ENCODE data around the gene NUDT19.
"Not testable (repeated sequence)": the region's sequence is repeated elsewhere in the genome, so short reads cannot be mapped to it uniquely, and the experiment has no call there.

Gene NUDT19

DNA sequence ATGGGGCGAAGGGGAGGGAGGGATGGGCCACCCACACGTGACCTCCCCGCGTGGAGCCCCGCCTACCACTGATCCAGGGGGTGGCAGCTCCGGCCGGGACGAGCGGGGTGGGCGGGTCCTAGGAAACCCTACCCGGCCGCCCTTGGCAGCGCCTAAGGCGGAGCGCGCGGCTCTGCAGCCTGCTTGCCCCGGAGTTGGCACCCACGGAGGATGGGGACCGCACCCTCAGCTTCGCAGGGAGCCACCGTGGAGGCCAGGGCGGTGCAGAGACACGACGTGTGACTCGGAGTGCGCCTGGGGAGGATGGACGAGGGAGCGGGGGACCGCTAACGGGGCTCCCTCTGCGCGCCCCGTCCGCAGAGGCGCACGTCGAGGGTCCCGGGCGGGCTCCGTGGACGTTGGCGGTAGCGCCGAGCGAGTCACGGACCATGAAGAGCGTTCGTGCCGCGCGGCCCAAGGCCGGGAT is 15.9 kb upstream of the NUDT19 start, which contains the start of gene RGS9BP:
TSS of gene RGS9BP (plus strand) at position 129 of the 466 bp plus-strand sequence. CDS start 416 bp downstream, outside the sequence.
- peak; percentile 65 to 75 for DNase-seq

DNA sequence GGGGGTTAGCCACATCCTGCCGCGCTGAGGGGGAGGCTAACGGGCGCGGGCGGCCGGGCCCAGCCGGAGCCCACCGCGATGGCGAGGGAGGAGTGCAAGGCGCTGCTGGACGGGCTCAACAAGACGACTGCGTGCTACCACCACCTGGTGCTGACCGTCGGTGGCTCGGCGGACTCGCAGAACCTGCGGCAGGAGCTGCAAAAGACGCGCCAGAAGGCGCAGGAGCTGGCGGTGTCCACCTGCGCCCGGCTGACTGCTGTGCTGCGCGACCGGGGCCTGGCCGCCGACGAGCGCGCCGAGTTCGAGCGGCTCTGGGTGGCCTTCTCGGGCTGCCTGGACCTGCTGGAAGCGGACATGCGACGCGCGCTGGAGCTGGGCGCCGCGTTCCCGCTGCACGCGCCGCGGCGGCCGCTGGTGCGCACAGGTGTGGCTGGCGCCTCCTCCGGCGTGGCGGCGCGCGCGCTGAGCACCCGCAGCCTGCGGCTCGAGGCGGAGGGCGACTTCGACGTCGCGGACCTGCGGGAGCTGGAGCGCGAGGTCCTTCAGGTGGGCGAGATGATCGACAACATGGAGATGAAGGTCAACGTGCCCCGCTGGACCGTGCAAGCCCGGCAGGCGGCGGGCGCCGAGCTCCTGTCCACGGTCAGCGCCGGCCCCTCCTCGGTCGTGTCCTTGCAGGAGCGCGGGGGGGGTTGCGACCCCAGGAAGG is 15.3 kb upstream of the NUDT19 start:
- peak; percentile 20 to 21 for DNase-seq

DNA sequence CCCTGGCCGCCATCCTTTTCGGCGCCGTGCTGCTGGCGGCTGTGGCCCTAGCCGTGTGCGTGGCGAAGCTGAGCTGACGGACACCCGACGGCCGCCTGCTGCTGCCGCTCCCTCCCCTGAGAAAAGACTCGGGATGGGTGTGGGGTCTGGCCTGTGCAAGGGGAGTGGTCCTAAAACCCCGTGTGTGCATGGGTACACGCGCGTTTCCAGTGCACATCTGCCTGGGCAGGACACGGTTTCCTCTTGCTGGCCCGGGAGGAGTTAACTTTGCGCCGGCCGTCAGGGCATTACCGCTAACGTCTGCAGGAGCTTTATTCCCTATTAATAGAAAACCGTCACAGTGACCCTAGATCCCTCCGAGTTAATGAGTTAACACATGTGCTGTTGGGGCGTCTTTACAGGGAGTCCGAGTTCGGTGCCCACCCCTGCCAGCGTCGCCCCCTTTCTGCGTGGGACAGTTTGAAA is 14.7 kb upstream of the NUDT19 start:
- DNase-seq, result no peak

DNA sequence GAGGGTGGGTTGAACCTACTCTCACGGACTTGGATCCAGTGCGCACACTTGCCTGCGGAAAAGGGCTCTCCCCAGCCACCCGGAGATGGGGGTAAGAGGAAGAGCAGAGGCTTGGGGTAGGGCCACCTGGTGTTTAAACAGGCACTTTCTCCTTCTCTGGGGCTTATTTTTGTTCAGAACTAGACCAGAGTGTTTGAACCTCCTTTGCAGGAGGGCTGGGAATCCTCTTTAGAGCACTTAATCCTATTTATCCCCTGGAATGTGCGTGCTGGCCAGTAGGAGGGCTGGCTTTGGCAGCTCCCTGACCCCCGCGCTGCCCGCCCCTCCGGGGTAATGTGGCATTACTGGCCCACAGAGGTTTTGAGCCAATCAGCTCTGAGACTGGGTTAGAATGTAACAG is 14.0 kb upstream of the NUDT19 start:
- no peak for DNase-seq

DNA sequence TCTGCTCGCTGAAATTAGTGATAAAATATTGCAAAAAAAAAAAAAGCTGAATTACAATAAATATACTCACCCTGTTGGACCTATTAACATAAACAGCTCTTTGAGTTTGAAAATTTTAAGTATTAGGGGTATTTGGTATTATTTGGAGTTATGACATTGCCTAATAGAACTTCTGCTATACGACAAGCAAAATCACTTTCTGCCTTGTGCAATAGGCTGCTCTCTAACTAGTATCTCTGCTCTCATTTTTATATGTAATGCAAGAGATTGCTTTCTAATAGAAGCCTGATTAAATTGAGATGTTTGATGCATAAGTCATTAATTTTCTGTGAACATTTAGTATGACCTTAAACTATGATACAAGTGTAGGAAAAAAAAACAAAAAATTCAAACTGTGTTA is 10.6 kb upstream of the NUDT19 start:
- no peak for DNase-seq

DNA sequence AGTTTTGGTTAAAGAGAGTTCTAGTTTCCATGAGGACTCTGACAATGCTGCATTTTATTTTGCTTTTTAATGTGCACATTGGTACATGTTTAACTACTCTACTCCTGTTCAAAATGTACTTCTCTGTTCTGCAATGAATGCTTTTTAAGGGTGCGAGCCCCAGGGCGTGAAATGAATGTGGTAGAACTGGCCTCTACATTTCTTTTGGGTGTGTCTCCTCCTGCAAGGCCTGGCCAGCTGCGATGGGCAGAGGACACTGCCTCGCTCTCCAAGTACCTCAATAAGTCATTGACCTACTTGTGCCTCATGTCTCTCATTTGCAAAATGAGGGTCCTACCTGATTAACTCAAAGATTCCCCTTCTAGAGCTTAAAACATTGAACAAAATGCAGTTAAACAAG is 9.3 kb upstream of the NUDT19 start:
- no peak for DNase-seq

DNA sequence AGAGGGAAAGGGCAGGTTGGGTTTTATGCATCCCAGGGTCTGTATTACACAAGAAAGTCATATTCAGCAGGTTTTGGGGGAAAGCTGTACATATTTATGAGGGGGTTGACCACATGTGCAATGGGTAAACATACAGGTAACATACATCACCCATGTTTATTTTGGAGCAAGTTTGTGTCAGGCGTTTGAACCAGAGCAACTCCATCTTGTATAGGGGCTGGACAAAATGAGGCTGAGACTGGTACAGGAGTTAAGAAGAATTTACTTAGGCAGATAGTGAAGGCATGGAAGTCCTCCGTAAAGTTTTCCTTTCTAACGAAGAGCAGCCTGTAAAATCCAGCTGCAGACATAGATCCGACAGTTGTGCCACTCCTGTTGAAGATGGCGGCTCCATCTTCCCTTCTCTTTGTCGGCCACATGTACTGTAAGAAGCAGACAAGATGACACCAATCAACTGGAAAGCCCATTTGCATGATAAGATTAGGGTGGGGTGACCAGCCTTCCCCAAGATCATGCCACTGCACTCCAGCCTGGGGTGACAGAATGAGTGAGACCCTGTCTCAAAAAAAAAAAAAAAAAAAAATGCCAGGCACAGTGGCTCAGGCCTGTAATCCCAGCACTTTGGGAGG is 4.7 kb upstream of the NUDT19 start:
- DNase-seq, result no peak

DNA sequence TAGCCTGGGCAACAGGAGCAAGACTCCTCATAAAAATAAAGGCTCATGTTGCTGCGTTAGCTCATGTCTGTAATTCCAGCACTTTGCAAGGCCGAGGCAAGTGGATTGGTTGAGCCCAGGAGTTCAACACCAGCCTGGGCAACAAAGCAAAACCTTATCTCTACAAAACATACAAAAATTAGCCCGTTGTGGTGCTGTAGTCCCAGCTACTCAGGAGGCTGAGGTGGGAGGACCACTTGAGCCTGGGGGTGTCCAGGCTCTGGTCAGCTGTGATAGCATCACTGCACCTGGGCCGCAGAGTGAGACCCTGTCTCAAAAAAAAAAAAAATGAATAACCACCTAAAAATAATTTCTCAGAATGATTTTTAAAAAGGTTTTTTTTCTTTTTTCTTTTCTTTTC is 3.9 kb upstream of the NUDT19 start:
- DNase-seq, result no peak

DNA sequence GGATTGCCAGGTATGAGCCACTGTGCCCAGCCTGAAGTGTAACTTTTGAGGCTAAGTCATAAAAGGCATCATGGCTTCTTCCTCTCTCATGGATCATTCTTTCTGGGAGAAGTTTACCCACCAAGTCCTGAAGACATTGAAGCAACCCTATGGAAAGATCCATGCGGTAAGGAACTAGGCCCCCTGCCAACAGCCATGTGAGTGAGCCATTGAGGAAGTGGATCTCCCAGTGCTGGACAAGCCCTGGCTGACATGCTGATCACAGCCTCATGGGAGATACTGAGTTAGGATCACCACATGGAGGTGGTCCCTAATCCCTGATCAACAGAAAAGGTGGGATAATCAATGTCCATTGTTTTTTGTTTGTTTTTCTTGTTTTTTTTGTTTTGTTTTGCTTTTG is 3.3 kb upstream of the NUDT19 start:
- DNase-seq, result no peak

DNA sequence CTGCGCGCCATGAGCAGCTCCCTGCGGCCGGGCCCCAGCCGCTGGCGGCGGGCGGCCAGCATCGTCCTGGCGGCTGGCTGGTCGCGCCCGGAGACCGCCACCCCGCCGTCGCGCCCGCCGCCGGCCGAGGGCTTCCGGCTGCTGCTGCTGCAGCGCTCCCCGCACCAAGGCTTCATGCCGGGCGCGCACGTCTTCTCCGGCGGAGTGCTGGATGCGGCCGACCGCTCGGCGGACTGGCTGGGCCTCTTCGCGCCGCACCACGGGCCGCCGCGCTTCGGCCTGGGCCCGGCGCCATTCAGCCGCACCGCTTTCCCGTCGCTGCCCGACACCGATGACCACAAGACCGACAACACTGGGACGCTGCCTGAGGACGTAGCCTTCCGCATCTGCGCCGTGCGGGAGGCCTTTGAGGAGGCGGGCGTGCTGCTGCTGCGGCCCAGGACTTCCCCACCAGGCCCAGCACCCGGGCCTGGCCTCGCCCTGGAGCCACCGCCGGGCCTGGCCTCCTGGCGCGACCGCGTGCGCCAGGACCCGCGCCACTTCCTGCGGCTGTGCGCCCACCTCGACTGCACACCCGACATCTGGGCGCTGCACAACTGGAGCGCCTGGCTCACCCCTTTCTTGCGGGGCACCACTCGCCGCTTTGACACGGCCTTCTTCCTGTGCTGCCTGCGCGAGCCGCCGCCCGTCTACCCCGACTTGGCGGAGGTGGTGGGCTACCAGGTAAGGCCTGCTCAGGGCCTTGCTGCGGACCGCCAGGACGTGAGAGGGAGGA is 518 bp downstream of the NUDT19 start:
- DNase-seq, result peak; percentile 64 to 66

DNA sequence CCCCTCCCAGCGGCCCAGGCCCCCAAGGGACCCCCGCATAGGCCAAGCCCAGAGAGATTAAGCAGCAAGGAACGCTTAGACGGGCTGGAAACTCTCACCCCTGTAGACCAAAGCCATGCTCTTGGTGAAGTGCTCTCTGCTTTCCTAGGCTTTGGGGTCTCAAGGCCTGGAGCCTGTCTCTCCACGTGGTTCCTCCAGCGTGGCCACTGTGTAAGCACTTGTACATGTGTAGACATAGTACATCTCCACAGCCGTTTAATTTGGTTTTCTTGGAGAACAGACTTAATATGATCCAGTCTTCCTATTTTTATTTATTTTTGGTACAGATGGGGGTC is 1.1 kb downstream of the NUDT19 start:
- DNase-seq, result no peak

DNA sequence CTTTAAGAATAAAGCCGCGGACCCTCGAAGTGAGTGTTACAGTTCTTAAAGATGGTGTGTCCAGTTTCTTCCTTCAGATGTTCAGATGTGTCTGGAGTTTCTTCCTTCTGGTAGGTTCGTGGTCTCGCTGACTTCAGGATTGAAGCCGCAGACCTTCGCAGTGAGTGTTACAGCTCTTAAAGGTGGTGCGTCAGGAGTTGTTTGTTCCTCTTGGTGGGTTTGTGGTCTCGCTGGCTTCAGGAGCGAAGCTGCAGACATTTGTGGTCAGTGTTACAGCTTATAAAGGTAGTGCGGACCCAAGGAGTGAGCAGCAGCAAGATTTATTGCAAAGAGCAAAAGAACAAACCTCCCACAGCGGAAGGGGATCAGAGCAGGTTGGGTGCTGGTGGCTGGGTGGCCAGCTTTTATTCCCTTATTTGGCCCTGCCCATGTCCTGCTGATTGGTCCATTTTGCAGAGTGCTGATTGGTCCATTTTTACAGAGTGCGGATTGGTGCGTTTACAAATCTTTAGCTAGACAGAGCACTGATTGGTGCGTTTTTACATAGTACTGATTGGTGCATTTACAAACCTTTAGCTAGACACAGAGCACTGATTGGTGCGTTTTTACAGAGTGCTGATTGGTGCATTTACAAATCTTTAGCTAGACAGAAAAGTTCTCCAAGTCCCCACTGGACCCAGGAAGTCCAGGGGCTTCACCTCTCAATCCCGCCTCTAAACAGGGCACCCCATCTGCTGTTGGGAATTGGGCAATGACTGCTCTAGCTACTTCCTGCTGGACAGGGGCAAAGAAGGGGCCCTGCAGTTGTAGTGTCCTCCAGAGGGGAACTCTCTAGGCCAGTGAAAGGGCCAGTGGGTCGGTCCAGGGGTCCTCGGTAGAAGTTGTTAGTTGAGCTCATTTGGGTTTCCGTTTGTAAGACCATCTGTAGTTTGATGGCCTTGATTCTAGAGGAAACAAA is 1.8 kb downstream of the NUDT19 start:
- DNase-seq, result peak; percentile 38 to 50

DNA sequence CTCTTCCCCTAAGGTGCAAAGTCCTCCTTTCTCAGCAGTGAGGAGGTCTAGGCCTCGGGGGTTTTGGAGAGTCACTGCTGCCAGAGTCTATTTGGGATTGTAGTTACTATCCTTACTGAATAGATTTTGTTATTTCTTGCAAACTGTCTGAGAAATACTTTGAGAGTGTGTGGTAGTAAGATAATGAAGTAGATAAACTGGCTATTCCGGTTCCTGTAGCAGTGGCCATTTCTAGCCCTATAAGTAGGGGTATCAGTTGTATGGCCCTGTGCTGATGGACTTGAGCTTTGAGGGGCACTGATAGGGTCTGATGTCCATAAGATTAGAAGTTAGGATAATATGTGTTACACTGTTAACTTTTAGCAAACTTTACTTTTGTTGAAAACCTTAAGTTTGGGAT is 2.7 kb downstream of the NUDT19 start:
- not testable (repeated sequence) for DNase-seq

DNA sequence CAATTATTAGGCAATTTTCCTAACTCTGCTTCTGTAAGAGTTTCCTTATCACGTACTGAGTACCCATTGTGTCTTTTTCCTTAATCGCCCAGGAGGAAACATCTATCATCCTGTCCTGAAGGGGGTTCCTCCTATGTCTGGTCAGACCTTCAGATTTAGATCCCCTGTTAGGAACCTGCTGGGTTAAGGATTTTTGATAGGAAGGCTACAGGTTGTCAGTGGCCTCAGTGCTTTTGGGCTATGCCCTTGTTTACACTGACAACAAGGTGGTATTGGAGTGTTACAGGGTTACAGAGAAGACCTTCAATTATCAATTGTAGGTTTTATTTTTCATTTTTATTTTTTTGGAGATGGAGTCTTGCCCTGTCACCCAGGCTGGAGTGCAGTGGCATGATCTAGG is 3.2 kb downstream of the NUDT19 start:
- DNase-seq, result not testable (repeated sequence)

DNA sequence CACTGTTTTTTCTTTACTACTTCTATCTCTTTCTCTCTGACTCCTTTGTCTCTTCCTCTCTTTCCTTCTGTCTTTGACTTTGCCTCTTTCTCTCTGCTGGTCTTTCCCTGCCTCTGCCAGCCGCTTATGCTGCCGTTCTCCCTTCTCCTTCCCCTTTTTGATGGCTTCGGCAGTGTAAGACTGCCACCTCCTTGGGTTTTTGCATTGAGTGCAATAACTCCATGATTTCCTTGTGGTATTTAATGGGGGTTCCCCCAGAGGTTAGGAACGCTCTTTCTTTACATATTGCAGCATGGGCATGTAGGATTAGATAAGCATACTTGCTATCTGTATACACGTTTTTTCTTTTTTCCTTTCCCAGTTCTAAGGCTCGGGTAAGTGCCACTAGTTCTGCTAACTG is 3.9 kb downstream of the NUDT19 start:
- not testable (repeated sequence) for DNase-seq

DNA sequence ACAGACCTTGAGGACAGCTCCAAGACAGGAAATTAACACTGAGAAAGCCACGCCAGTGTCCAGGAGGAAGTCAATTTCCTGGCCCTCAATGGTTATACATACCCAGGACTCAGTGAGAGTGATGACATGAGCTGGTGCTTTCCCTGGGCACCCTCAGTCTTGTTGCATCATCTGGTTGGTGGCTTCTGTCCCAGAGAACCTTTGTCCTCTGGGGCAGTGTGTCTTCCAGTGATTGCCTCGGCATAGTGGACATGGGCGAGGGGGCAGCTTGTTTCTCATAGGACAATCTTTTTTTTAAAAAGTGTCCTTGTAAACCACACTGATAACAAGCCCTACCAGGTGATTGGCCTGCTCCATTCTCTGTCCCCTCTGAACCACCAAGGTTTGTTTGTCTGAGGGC is 5.2 kb downstream of the NUDT19 start:
- DNase-seq, result not testable (repeated sequence)

DNA sequence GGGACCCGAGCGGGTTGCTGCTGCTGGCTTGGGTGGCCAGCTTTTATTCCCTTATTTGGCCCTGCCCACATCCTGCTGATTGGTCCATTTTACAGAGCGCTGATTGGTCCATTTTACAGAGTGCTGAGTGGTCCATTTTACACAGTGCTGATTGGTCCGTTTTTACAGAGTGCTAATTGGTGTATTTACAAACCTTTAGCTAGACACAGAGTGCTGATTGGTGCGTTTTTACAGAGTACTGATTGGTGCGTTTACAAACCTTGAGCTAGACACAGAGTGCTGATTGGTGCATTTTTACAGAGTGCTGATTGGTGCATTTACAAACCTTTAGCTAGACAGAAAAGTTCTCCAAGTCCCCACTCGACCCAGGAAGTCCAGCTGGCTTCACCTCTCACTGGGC is 8.5 kb downstream of the NUDT19 start:
- DNase-seq, result not testable (repeated sequence)

DNA sequence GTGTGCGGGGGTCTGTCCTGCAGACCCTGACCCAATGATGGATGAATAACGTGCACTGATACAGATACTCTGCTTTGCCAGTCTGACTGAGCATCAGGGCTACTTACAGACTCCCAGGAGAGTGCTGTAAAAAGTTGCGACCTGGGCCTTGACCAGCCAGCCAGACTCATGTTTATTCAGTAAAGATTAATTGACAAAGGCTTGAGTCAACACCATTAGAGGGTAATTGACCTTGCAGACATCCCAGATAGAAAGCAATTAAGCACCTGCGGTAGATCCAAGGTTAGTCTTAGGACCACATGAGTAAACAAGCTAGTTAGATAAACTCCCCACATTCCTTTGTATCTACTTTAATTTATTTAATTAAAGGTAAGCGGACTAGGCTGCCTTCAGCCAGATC is 10.4 kb downstream of the NUDT19 start:
- no peak for DNase-seq

DNA sequence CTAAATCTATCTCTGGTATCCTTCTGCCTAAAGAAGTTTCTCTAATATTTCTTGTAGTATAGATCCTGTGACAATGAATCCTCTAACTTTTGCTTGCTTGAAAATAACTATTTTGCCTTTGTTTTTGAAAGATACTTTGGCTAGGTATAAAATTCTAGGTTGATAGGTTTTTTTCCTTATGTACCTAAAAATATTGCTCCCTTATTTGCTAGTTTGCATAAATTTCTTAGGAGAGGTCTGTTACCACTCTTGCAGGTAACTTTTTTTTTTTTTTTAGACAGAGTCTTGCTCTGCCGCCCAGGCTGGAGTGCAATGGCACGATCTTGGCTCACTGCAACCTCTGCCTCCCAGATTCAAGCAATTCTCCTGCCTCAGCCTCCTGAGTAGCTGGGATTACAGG is 12.4 kb downstream of the NUDT19 start:
- not testable (repeated sequence) for DNase-seq

DNA sequence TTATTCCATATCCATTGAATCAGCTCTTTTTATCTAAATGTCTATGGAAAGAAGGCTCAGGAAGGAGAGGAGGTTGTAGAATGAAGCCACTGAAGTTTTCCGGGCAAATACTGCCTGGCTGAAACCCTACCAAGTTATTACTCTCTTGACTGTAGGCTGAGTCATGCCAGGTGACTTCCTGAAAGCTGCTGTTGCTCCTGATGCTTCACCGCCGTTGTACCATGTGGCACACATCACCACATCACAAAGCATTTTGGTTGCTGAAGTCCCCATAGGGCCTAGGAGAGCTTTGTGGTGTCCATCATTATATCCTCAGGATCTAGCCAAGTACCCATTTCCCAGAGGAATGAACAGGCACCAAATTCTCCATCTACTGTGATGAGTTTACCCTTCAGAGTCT is 16.8 kb downstream of the NUDT19 start:
- DNase-seq, result peak in 1 of 2 donors; percentile 31

DNA sequence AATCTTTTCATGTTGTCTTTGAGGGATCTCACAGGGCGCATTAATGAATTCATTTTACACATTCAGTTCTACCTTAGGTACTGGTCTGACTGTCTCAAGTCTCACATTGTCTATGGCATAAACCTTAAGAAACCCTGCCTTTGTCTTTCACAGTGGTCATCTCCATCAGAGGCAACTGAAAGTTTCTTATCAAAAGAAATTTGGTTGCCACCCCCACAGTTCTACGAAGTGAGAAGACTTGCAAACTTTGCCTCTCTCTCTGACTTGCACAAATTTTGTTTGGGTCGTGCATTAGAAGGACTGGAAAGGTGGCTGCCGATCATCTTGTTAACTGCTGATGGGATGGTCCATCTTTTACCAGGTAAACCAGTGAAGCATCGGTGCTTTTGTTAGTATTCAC is 17.4 kb downstream of the NUDT19 start:
- DNase-seq, result no peak

DNA sequence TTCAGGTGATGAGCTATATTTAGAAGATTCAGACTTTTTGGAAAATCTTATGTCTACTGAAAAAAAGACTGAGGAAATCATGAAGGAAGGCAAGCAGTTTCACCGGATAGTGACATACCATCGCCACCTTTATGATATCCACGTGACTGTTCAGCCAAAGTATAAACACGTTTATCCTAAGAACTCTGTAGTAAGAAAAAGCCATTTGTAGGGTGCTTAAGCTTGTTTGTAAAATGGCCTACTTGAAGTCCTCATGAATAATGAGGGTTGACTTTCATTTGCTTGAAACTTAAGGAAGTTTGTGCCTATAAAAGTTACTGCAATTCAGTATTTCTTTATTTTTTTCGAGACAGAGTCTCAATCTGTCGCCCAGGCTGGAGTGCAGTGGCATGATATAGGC is 20.1 kb downstream of the NUDT19 start:
- no peak for DNase-seq

DNA sequence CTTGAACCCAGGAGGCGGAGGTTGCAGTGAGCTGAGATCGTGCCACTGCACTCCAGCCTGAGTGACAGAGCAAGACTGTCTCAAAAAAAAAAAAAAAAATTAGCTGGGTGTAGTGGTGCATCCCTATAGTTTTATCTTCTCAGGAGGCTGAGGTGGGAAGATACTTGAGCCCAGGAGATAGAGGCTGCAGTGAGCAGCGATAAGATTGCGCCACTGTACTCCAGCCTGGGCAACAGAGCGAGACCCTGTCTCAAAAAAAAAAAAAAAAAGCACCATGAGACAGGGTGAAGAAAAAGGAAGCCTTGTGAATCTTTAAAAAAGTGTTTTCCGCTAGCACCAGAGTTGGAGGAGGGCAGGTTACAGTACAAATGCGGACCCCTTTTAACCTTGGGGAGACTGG is 24.6 kb downstream of the NUDT19 start:
- DNase-seq, result not testable (repeated sequence)

Data from stimulated activated CD4-positive, alpha-beta T cell treated with anti-CD3 and anti-CD28 coated beads, Interleukin-2, amount 100 ng/mL, for 24 hours (primary cell).